Measurements from ENCODE around the gene KCNG2. TPM values are rescaled to one million over a fixed set of nuclear protein-coding genes. Genes with fewer than 3 reads are reported as not detected.

The KCNG2 gene
- total RNA-seq, 1 experiment from 2014 or later: not detected

DNA sequence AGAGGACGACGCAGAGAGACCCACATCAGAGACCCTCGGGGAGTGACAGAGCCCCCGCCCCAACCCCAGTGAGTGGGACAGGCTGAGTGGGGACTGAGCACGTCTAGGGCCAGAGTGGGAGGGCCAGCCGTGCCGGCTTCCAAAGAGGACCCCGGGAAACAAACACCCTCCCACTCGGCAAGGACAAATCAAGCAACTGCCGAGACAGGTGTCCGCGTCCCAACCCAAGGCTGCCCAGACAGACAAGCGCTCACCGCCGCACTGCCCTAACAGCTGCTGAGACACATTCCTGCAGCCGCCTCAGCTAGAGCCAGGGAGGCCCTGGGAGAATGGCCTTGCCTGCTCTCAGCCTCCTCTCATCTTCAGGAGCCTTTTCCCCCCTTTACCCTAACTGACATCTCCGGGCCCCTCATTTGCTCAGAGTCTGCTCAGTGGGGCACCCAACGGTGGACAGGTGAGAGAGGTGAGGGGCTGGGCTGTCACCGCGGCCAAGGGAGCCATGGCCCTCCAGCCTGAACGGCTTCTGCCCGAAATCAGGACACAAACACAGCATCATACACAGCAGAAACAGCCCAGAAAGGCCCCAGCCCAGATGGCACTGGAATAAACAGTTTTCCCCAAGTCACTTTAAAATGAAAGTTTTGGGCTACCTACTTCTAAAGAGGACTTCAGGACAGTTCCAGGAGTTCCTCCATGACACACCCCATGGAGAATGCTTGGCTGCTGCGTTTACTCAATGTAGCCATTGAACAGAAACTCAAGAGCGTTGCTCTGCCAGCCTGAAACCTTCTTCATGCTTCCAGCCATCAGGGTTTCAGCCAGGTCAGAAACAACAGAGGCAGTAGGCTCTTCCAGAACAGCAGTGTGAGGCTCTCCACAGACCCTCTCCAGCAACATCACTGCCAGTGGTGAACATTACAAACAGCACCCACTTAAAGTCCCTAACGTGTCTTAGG is 130.1 kb downstream of the KCNG2 start:
- Histone ChIP-seq H3K27ac (ENCODE audit: low read depth, low read length) (no peak overlapping the region), H4K20me1 (ENCODE audit: insufficient read depth) (no peaks in the 10 kb centered on the region), H3K9me2 (ENCODE audit: insufficient read depth) (no peaks in the 10 kb centered on the region), H3K4me3 (replicated peaks in 1 of 2; ENCODE audit: low read depth in 1 of 2, low read length in 2 of 2) (no peak overlapping the region), H3K4me1 (ENCODE audit: control insufficient read depth in 1 of 2, insufficient read depth in 2 of 2, low read length in 2 of 2) (no peaks in the 10 kb centered on the region), H3K36me3 (ENCODE audit: control insufficient read depth in 1 of 2, insufficient read depth in 2 of 2, low read length in 2 of 2) (peaks cover 0 to 20% of the 10 kb centered on the region in 2 experiments), H3K4me2 (ENCODE audit: low read length) (no peak overlapping the region), H3K9ac (ENCODE audit: low read length) (no peak overlapping the region), H2AFZ (ENCODE audit: low read depth, low read length, poor library complexity, severe bottlenecking) (no peak overlapping the region), H3K27me3 (ENCODE audit: insufficient read depth, low read length) (no peaks in the 10 kb centered on the region), H3K9me3 (ENCODE audit: control insufficient read depth in 1 of 2, insufficient read depth in 1 of 2, low read depth in 1 of 2, low read length in 2 of 2) (peaks cover 16 to 28% of the 10 kb centered on the region in 2 experiments; a peak in 3 of 4 replicates), H3K79me2 (ENCODE audit: insufficient read depth, low read length) (peaks cover 82% of the 10 kb centered on the region)
- ChIA-PET POLR2A (no interaction called here), CTCF (no interaction called here), RAD21 (ENCODE audit: low non-redundant PET in 1 of 2, low total read pairs in 2 of 2, uncharacterized antibody in 2 of 2, unreplicated experiment in 2 of 2) (no interaction called here)
- intact Hi-C loops (cut with micrococcal nuclease): no loop called here
- ATAC-seq (no peak), DNase-seq (ENCODE audit: low read depth, low spot score) (no peak)
- TF ChIP-seq SIN3A (IDR thresholded peaks at IDR 0.05; ENCODE audit: low read depth): no peak
- TF ChIP-seq, protein P1, sequence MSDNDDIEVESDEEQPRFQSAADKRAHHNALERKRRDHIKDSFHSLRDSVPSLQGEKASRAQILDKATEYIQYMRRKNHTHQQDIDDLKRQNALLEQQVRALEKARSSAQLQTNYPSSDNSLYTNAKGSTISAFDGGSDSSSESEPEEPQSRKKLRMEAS (IDR thresholded peaks at IDR 0.05): no peak
- TF ChIP-seq SP1 (IDR thresholded peaks at IDR 0.05; ENCODE audit: low read depth): no peak
- TF ChIP-seq, protein P2, sequence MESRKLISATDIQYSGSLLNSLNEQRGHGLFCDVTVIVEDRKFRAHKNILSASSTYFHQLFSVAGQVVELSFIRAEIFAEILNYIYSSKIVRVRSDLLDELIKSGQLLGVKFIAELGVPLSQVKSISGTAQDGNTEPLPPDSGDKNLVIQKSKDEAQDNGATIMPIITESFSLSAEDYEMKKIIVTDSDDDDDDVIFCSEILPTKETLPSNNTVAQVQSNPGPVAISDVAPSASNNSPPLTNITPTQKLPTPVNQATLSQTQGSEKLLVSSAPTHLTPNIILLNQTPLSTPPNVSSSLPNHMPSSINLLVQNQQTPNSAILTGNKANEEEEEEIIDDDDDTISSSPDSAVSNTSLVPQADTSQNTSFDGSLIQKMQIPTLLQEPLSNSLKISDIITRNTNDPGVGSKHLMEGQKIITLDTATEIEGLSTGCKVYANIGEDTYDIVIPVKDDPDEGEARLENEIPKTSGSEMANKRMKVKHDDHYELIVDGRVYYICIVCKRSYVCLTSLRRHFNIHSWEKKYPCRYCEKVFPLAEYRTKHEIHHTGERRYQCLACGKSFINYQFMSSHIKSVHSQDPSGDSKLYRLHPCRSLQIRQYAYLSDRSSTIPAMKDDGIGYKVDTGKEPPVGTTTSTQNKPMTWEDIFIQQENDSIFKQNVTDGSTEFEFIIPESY (IDR thresholded peaks at IDR 0.05; ENCODE audit: extremely low read depth, insufficient replicate concordance, low read length): no peak
- no TSS peak for BruUV-seq (replicated peaks)

DNA sequence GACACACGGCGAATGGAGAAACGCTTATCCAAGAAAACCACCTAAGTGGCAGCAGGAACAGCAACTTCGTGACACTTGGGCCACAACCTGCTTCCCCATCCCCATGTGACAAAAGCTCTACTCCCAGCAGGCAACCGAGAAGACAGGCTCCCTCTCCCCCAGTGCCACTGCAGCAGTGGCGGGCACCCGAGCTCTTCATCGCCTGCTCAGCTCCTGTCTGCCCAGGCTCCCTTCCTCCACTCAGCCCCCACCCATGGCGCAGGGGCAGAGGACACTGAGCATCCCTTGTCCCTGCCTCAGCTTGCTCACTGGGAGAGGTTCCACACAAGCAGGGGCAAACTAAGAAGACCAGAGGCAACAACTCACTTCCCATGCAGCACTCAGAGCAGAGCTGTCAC is 130.8 kb downstream of the KCNG2 start:
- intact Hi-C loops (cut with micrococcal nuclease): no loop called here
- H3K9me3 ChIP-seq (ENCODE audit: control insufficient read depth in 1 of 2, insufficient read depth in 1 of 2, low read depth in 1 of 2, low read length in 2 of 2): peaks cover 16 to 29% of the 10 kb centered on the region in 2 experiments; a peak in 3 of 4 replicates
- H3K9ac ChIP-seq (ENCODE audit: low read length): no peak overlapping the region
- POLR2A ChIA-PET: no interaction called here
- peaks cover 85% of the 10 kb centered on the region for H3K79me2 ChIP-seq (ENCODE audit: insufficient read depth, low read length)
- no peaks in the 10 kb centered on the region for H3K4me1 ChIP-seq (ENCODE audit: control insufficient read depth in 1 of 2, insufficient read depth in 2 of 2, low read length in 2 of 2)
- DNase-seq (ENCODE audit: low read depth, low spot score) (no peak), ATAC-seq (no peak)
- no peaks in the 10 kb centered on the region for H4K20me1 ChIP-seq (ENCODE audit: insufficient read depth)
- no peak overlapping the region for H3K4me2 ChIP-seq (ENCODE audit: low read length)
- no peak overlapping the region for H3K27ac ChIP-seq (ENCODE audit: low read depth, low read length)
- no peak for TF ChIP-seq FOSL1 (IDR thresholded peaks at IDR 0.05; ENCODE audit: low read depth)
- TF ChIP-seq POLR2AphosphoS5 (IDR thresholded peaks at IDR 0.05; ENCODE audit: low read depth, low read length): no peak
- TF ChIP-seq SRF (IDR thresholded peaks at IDR 0.05; ENCODE audit: low read depth): no peak
- no peak for TF ChIP-seq SP1 (IDR thresholded peaks at IDR 0.05; ENCODE audit: low read depth)
- no peak for TF ChIP-seq POLR2A (IDR thresholded peaks at IDR 0.05; ENCODE audit: borderline replicate concordance, extremely low read depth, insufficient read depth, insufficient read length)
- no peak for TF ChIP-seq EGR1 (IDR thresholded peaks at IDR 0.05; ENCODE audit: low read depth)
- H3K36me3 ChIP-seq (ENCODE audit: control insufficient read depth in 1 of 2, insufficient read depth in 2 of 2, low read length in 2 of 2): peaks cover 0 to 20% of the 10 kb centered on the region in 2 experiments
- H3K4me3 ChIP-seq (replicated peaks in 1 of 2; ENCODE audit: low read depth in 1 of 2, low read length in 2 of 2): no peak overlapping the region
- H3K27me3 ChIP-seq (ENCODE audit: insufficient read depth, low read length): no peaks in the 10 kb centered on the region
- H2AFZ ChIP-seq (ENCODE audit: low read depth, low read length, poor library complexity, severe bottlenecking): no peak overlapping the region
- CTCF ChIA-PET: no interaction called here
- RAD21 ChIA-PET (ENCODE audit: low non-redundant PET in 1 of 2, low total read pairs in 2 of 2, uncharacterized antibody in 2 of 2, unreplicated experiment in 2 of 2): no interaction called here
- no TSS peak for BruUV-seq (replicated peaks)
- H3K9me2 ChIP-seq (ENCODE audit: insufficient read depth): no peaks in the 10 kb centered on the region

Measured in HCT116 (cell line).